SK-N-DZ (cell line): ENCODE results near the gene IL16.
A peak's percentile ranks its signal among the peaks of the same experiment; 100 is the strongest.
"Not testable (repeated sequence)": the region's sequence is repeated elsewhere in the genome, so short reads cannot be mapped to it uniquely, and the experiment has no call there.

Source experiments
- DNase-seq: peaks from one replicate; pipeline ENCODE4 v3.0.0-alpha.2; 2015; ENCODE audit warnings: low spot score

Gene IL16

DNA sequence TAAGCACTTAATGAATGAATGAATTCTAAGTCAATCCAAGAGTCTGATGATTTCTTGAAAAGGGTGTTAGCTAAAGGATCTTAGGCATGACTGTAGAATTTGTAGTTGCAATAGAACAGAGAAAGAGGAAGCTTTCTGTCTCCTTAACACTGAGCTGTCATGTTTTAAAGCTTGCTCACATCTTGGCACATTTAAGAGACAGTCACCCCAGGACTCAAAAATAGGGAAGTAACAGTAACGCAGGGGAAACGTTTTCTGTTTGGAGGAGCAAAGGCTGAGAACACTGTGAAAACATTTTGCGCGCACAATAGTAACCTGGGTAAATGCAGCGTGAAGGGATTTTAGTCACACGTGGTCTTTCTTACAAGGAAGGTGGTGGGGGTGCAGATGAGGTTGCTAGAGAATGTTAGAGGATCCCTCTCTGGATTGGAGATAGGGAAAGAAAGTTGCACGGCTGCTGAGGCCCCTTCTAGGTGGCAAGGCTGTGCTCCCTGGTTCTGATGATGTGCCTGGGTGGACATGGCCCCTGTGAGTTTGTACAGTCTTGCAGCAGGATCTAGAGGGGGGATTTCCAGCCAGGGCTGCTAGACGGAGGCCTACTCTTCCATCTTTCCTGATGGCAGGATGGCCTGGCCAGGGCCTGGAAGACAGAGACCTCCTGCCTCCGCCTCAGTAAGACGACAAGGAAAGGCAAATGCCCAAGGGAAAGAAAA is 115.2 kb downstream of the IL16 start:
- no peak for DNase-seq

- no peak for DNase-seq
Measured at GRCh38 chr15:81312790-81313543, 116.3 kb downstream of the IL16 start.

DNA sequence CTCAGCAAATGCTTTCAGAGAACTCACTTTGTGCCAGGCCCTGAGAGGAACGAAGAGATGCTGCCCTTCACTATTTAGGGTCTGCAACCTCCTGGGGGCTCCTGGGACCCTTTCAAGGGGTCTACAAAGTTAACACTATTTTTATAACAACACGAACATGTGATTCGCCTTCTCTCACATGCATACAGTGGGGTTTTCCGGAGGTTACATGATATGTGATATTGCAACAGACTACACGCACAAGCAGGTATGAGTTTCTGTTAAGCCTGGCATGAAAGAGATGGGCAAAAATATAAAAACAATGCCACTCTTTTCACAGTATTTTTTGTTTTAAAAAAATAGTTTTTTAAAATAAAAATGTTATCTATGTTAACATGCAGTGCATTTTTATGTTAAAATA is 117.0 kb downstream of the IL16 start:
- DNase-seq = no peak

- no peak for DNase-seq
Measured at GRCh38 chr15:81314378-81314777, 117.7 kb downstream of the IL16 start.

DNA sequence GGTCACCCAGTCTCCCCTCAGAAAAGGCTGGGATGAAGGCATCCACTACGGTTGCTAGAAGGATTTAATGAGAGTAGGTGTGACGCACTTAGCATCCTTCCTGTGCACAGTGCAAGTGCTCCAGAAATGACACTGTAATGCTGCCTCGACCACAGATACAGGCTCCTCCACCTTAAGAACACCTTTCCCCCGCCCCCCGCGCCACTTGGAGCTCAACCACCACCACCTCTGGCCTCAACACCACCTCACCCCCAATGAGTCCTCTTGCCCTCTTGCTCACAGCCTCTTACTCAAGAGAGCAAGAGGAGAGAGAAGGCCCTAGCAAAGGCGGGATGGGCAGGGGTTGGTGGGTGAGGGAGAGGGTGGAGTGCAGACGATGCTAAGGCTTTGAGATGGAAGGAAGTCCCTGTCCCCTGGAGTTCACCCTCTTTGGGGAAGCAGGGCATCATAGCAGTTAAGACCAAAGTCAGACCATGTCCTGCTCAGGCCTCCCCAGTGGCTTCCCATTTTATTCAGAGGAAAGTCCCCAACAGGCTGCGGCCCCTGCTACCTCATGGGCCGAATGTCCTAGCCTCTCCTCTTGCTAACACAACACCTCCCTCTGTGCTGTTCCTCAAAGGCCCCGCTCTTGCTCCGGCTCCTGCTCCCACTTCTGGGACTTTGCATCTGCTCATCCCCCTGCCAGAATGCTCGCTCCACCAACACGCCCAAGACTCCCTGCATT is 118.9 kb downstream of the IL16 start:
- DNase-seq = no peak

GRCh38 chr15:81316267-81316666 is 119.6 kb downstream of the IL16 start:
- no peak for DNase-seq

- DNase-seq = no peak
Measured at GRCh38 chr15:81317642-81318017, 121.0 kb downstream of the IL16 start.

DNA sequence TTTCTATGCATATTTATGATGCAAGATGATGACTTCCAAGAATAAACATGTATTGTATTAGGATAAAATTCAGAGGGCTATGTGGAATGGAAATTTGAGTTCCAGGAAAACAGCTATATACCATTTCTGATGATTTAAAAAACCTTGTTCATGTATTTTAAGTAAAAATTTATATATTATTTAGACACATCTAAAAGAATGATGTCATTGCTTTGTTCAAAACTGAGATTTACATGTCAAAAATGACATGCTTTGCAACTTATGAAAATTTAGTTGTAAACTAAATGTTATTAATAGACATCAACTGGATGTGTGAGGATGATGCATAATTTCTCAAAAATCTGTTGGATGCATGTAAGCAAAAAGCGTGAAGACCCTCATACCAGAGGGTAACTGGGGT is 125.0 kb downstream of the IL16 start:
- DNase-seq = no peak

DNA sequence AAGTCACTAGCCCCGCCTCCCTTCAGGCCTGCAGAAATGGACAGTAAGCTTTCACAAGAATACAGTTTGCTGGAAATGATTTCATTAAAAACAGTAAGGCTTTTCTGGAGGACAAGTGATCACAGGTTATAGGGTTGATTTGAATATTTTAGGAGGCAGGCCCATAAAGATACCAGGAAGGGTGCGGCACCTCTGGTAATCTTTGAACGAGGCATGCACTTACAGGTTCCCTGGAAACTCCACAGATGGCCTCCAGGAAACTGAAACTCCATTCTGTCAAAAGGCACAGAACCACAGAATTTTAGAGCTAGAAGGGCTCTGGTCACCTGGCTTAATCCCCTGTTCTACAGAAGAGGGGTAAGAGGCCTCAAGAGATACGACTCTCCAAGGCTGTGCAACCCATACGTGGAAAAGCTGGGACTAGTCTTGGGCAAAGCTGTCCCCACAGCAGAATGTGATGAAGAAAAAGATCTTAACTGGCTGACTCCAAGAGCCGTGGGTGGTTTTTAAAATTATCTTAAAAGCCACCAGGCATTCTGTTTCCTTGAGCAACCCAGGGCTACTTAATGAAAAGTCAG is 126.1 kb downstream of the IL16 start:
- no peak for DNase-seq

DNA sequence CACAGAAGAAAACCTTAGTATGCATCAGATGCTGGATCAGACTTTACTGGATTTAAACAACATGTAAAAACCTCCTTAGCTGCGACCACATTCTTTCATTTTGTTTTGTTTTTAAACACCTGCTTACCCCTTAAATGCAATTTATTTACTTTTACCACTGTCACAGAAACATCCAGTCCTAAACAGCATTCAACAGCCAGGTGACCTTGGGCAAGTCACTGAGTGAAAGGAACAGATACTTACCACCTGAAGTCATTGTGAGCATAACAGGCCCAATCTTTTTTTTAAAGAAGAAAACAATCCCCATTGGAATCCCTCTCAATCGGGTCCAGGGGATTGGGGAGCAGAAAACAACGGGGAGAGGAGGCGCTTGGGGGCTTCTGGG is 126.9 kb downstream of the IL16 start:
- no peak for DNase-seq

GRCh38 chr15:81323944-81324881 is 127.5 kb downstream of the IL16 start, which contains the start of gene STARD5:
TSS of gene STARD5 (minus strand) at chr15:81324141. CDS start at chr15:81324099, 42 bp downstream.
- peak; percentile 94 for DNase-seq

- DNase-seq = no peak
Measured at GRCh38 chr15:81326466-81327212, 130.0 kb downstream of the IL16 start.

- DNase-seq = no peak
Measured at GRCh38 chr15:81327516-81327915, 130.8 kb downstream of the IL16 start.

DNA sequence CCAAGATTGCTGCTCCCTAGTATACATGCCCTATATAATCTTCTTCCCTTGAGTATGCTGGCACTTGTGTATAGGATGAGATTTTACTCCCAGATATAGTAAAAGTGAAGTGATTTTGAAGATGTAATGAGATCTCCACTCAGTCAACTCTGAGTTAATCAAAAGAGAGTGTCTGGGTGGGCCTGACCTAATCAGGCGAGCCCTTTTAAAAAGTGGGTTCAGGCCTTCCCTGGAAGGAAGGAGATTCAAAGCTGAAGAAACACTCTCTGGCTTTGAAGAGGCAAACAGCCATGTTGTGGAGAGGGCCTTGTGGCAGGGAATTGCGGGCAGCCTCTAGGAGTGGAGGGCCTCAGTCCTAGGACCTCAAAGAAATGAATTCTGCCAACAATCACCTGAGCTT is 132.8 kb downstream of the IL16 start:
- no peak for DNase-seq

- no peak for DNase-seq
Measured at GRCh38 chr15:81330366-81331090, 133.8 kb downstream of the IL16 start.

GRCh38 chr15:81331141-81331540 is 134.5 kb downstream of the IL16 start:
- not testable (repeated sequence) for DNase-seq

DNA sequence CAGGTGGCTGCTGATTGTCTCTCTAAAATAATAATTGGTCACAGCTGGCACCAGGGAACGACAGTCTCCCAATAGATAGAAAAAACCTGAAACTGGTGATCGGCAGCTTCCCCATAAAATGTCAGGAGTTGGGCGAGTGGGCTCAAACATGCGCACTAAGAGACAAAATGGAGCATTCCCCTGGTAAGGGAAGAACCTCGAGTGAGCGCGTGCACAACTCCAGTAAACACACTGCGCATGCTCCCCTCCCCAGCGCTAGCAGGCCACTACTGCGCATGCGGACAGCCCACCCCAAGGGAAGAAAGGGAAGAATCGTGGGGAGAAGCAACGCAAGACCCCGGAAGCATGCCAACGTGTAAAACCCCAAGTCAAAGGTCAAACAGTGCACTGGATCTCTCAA is 134.9 kb downstream of the IL16 start:
- no peak for DNase-seq

GRCh38 chr15:81332326-81332725 is 135.6 kb downstream of the IL16 start:
- DNase-seq = no peak

GRCh38 chr15:81333363-81333762 is 136.7 kb downstream of the IL16 start:
- no peak for DNase-seq
